OCI-LY7 (cell line): ENCODE measurements around the gene TMEM250. TPM values are rescaled to one million over a fixed set of nuclear protein-coding genes. Genes with fewer than 3 reads are reported as not detected.

Experiments
- BruUV-seq: library from RNA; stranded (reverse); fragments of 400-500 nt; replicated peaks from 2 replicates; lab custom pipeline; 2021; lab: Mats Ljungman, UMichigan
- CTCF ChIA-PET: fragments of 300-600 bp; sonication (Branson Sonifier 250); formaldehyde crosslinking; loops from one replicate; lab custom pipeline; 2022; ENCODE audit warnings: antibody characterized with exemption; ENCODE audit not compliant: unreplicated experiment; lab: Charles Lee
- POLR2A ChIA-PET: fragments of 300-600 bp; sonication (Branson Sonifier 250); formaldehyde crosslinking; loops from one replicate; lab custom pipeline; 2022; ENCODE audit warnings: antibody characterized with exemption; lab: Charles Lee
- DNase-seq: peaks from one replicate; pipeline ENCODE4 v3.0.0-alpha.2; 2015; ENCODE audit warnings: low spot score
- H2AFZ ChIP-seq: fragments of 200-600 bp; sonication (generic), shearing (Covaris generic); 2 replicates; pipeline ENCODE4 v1.6.1; 2014; ENCODE audit warnings: mild to moderate bottlenecking, antibody characterized with exemption, low read length, moderate library complexity
- H3K27ac ChIP-seq: fragments of 200-600 bp; sonication (generic); 2 replicates; pipeline ENCODE4 v1.5.1; 2014; ENCODE audit warnings: mixed run types, low read depth, mild to moderate bottlenecking, moderate library complexity, low read length, inconsistent platforms; ENCODE audit not compliant: poor library complexity, severe bottlenecking
- H3K36me3 ChIP-seq: fragments of 200-600 bp; sonication (generic); 2 replicates; pipeline ENCODE4 v1.6.1; 2014; ENCODE audit warnings: mild to moderate bottlenecking, antibody characterized with exemption, low read length, moderate library complexity, mixed read lengths; ENCODE audit not compliant: insufficient read depth
- H3K4me1 ChIP-seq: fragments of 200-600 bp; sonication (generic); 2 replicates; pipeline ENCODE4 v1.5.1; 2014; ENCODE audit warnings: mild to moderate bottlenecking, low read length; ENCODE audit not compliant: insufficient read depth, poor library complexity, severe bottlenecking
- H3K4me2 ChIP-seq: fragments of 200-600 bp; sonication (generic); 2 replicates; pipeline ENCODE4 v1.6.1; 2014; ENCODE audit warnings: mild to moderate bottlenecking, low read length
- H3K4me3 ChIP-seq: fragments of 200-600 bp; sonication (generic); 2 replicates; pipeline ENCODE4 v1.5.1; 2014; ENCODE audit warnings: mild to moderate bottlenecking, low read depth, low read length; ENCODE audit not compliant: poor library complexity, severe bottlenecking
- H3K79me2 ChIP-seq: fragments of 200-600 bp; sonication (generic); 2 replicates; pipeline ENCODE4 v1.6.1; 2016; ENCODE audit warnings: low read depth, mild to moderate bottlenecking, low read length, moderate library complexity, mixed read lengths; ENCODE audit not compliant: insufficient read depth
- H3K9me2 ChIP-seq: fragments of 200-600 bp; sonication (generic); 2 replicates; pipeline ENCODE4 v1.6.1; 2016; ENCODE audit warnings: mild to moderate bottlenecking, low read length, mixed read lengths; ENCODE audit not compliant: insufficient read depth
- H3K9me3 ChIP-seq: fragments of 200-600 bp; sonication (generic); 2 replicates; pipeline ENCODE4 v1.6.1; 2014; ENCODE audit warnings: mild to moderate bottlenecking, mixed run types, low read length, mixed read lengths
- H4K20me1 ChIP-seq: fragments of 200-600 bp; sonication (generic); 2 replicates; pipeline ENCODE4 v1.6.1; 2014; ENCODE audit warnings: mild to moderate bottlenecking, antibody characterized with exemption, low read length, moderate library complexity, mixed read lengths; ENCODE audit not compliant: insufficient read depth
- CTCF ChIP-seq: fragments of 200-600 bp; sonication (generic); conservative IDR thresholded peaks from 2 replicates; pipeline ENCODE4 v1.5.1; 2014; ENCODE audit warnings: mild to moderate bottlenecking, antibody characterized with exemption, low read length, moderate library complexity, mixed read lengths
- EZH2phosphoT487 ChIP-seq: fragments of 200-600 bp; sonication (generic); IDR thresholded peaks from 2 replicates; pipeline ENCODE4 v1.6.1; 2018; ENCODE audit warnings: low read depth, borderline replicate concordance, mild to moderate bottlenecking, mixed run types, antibody characterized with exemption, low read length, moderate library complexity, mixed read lengths
- intact Hi-C: fragments of 100-400 bp; cut with micrococcal nuclease; formaldehyde crosslinking; loops from one replicate; pipeline ENCODE4 v1.10.0; 2022; ENCODE audit not compliant: unreplicated experiment
- total RNA-seq, 2 experiments: library from RNA; depleted of rRNA in 1 of 2; stranded (reverse); fragments of >200 nt in 1 of 2; shearing (Covaris generic) in 1 of 2; gene quantifications; 2 replicates each; pipeline ENCODE4 v1.2.3, GENCODE V29; 2014 to 2022

TMEM250 gene
- total RNA-seq, 2 experiments from 2014 or later, result 51.0 to 53.8 TPM

- H3K4me1 ChIP-seq, result no peaks in the 10 kb centered on the region
- POLR2A ChIA-PET, result no interaction called here
- no peaks in the 10 kb centered on the region for H3K9me3 ChIP-seq
- BruUV-seq, result no TSS peak
- TF ChIP-seq CTCF (no peak), EZH2phosphoT487 (no peak)
- H3K36me3 ChIP-seq, result no peaks in the 10 kb centered on the region
- no peak overlapping the region for H3K27ac ChIP-seq
- no peak for DNase-seq
- intact Hi-C loops, result no loop called here
- no peak overlapping the region for H3K4me2 ChIP-seq
- CTCF ChIA-PET, result no interaction called here
- no peak overlapping the region for H2AFZ ChIP-seq
- H4K20me1 ChIP-seq, result no peaks in the 10 kb centered on the region
- H3K79me2 ChIP-seq, result no peaks in the 10 kb centered on the region
- no peaks in the 10 kb centered on the region for H3K9me2 ChIP-seq
- no peak overlapping the region for H3K4me3 ChIP-seq
Observed at GRCh38 chr9:136149337-136149736, 30.7 kb upstream of the TMEM250 start.

- no peak overlapping the region for H2AFZ ChIP-seq
- ChIA-PET CTCF (no interaction called here), POLR2A (no interaction called here)
- H3K27ac ChIP-seq, result no peak overlapping the region
- H3K4me3 ChIP-seq, result no peak overlapping the region
- no peaks in the 10 kb centered on the region for H3K79me2 ChIP-seq
- intact Hi-C loops, result no loop called here
- no peak for DNase-seq
- BruUV-seq, result no TSS peak
- H3K9me3 ChIP-seq, result no peaks in the 10 kb centered on the region
- TF ChIP-seq CTCF (no peak), EZH2phosphoT487 (no peak)
- no peaks in the 10 kb centered on the region for H3K36me3 ChIP-seq
- H3K4me2 ChIP-seq, result no peak overlapping the region
- no peaks in the 10 kb centered on the region for H3K4me1 ChIP-seq
- H3K9me2 ChIP-seq, result no peaks in the 10 kb centered on the region
- no peaks in the 10 kb centered on the region for H4K20me1 ChIP-seq
Observed at GRCh38 chr9:136148766-136149165, 30.1 kb upstream of the TMEM250 start.

GRCh38 chr9:136147890-136148714, 29.4 kb upstream of the TMEM250 start:
- Histone ChIP-seq H3K27ac (no peak overlapping the region), H3K4me2 (no peak overlapping the region), H3K4me3 (no peak overlapping the region), H3K79me2 (no peaks in the 10 kb centered on the region), H3K9me2 (no peaks in the 10 kb centered on the region), H2AFZ (no peak overlapping the region), H3K9me3 (no peaks in the 10 kb centered on the region), H3K4me1 (no peaks in the 10 kb centered on the region), H3K36me3 (no peaks in the 10 kb centered on the region), H4K20me1 (no peaks in the 10 kb centered on the region)
- ChIA-PET POLR2A (no interaction called here), CTCF (no interaction called here)
- DNase-seq, result no peak
- intact Hi-C loops, result no loop called here
- BruUV-seq, result no TSS peak
- TF ChIP-seq EZH2phosphoT487 (no peak), CTCF (no peak)
